ENCODE results near the gene CARS2.
A peak's percentile ranks its signal among the peaks of the same experiment; 100 is the strongest.

CARS2 gene

DNA sequence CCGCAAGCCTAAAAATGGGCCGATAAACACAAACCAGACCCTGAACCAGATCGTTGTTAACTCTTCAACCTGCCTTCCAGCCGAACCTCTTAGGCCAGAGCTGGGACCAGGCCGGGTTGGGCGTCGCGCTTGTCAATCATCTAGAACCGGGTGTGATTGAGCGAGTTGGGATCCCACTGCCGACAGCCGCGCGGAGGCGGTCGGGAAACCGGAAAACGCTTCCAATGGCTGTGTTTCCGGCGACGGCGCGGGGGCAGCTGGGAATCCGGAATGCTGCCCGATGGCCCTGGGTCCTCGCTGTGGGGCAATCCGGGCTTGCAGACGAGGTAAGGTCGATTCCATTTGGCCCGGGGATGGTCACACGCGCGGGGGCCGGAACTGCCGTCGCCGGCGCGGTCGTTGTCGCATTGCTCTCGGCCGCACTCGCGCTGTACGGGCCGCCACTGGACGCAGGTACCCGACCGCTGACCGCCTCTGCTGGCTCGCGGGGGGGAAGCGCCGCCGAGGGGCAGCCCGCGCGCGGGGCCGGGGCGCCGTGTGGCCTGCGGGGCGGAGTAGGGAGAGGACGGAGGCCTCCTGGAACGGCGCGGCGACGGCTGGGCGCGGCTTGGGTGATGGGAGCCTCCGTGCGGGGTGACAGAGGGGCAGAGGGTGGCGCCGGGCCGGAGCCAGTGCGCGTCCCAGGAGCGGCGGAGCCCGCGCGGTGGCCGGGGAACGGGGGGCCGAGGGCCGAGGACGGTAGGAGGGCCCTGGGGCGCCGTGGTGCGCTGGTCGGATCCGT is 90.4 kb downstream of the CARS2 start, which contains the start of gene NAXD:
NAXD (plus strand) TSS at position 224 of the 781 bp plus-strand sequence; CDS start at position 281, 57 bp downstream.
- Histone ChIP-seq H3K9ac (ENCODE audit: low read depth, low read length) (peak within 1 kb of the TSS; percentile 93), H3K36me3 (ENCODE audit: insufficient read depth, low read length) (peaks cover 4% of the 10 kb centered on the region; the same call in 1 of the 2 replicates), H3K27me3 (ENCODE audit: insufficient read depth, low read length, poor library complexity) (no peaks in the 10 kb centered on the region), H3K4me3 (ENCODE audit: low read depth in 1 of 2, low read length in 2 of 2) (peak within 1 kb of the TSS; percentile 87 to 97), H3K79me2 (ENCODE audit: insufficient read depth, low read length) (peaks cover 52% of the 10 kb centered on the region), H3K9me3 (ENCODE audit: insufficient read depth, low read length, severe bottlenecking) (no peaks in the 10 kb centered on the region), H2AFZ (ENCODE audit: low read depth, low read length) (peak within 1 kb of the TSS; percentile 96), H3K4me1 (ENCODE audit: insufficient read depth, low read length) (peaks cover 28% of the 10 kb centered on the region), H4K20me1 (ENCODE audit: insufficient read depth, low read length) (peaks cover 34% of the 10 kb centered on the region), H3K27ac (ENCODE audit: low read length) (peak within 1 kb of the TSS; percentile 81), H3K4me2 (ENCODE audit: insufficient read depth, low read length) (peak within 1 kb of the TSS; percentile 98)
- peak; percentile 94 for DNase-seq
- TF ChIP-seq, protein P1, sequence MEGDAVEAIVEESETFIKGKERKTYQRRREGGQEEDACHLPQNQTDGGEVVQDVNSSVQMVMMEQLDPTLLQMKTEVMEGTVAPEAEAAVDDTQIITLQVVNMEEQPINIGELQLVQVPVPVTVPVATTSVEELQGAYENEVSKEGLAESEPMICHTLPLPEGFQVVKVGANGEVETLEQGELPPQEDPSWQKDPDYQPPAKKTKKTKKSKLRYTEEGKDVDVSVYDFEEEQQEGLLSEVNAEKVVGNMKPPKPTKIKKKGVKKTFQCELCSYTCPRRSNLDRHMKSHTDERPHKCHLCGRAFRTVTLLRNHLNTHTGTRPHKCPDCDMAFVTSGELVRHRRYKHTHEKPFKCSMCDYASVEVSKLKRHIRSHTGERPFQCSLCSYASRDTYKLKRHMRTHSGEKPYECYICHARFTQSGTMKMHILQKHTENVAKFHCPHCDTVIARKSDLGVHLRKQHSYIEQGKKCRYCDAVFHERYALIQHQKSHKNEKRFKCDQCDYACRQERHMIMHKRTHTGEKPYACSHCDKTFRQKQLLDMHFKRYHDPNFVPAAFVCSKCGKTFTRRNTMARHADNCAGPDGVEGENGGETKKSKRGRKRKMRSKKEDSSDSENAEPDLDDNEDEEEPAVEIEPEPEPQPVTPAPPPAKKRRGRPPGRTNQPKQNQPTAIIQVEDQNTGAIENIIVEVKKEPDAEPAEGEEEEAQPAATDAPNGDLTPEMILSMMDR (IDR thresholded peaks at IDR 0.05; ENCODE audit: borderline replicate concordance, extremely low read depth, low read length, poor library complexity, severe bottlenecking): no peak
- no peak for TF ChIP-seq EZH2 (IDR thresholded peaks at IDR 0.05; ENCODE audit: borderline replicate concordance, low read depth, low read length, severe bottlenecking)
- peak; percentile 96 for ATAC-seq (ENCODE audit: insufficient read depth, low read depth)

DNA sequence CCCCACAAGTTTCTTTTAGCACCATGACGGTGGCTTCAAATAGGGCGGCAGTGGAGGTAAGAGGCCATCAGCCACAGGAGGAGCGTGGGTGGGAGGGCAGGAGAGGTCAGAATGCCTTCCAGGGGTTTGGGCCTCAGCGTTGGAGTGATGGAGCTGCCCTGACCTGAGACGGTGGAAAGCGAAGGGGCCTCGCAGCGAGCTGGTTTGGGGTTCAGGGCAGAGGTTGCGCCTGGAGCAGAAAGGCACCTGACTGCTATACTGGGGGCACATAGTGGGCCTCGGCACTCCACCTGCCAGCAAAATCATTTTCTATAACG is 91.0 kb downstream of the CARS2 start:
- H2AFZ ChIP-seq (ENCODE audit: low read depth, low read length): peak overlapping the region; percentile 96
- peaks cover 29% of the 10 kb centered on the region for H4K20me1 ChIP-seq (ENCODE audit: insufficient read depth, low read length)
- peak overlapping the region; percentile 98 for H3K4me2 ChIP-seq (ENCODE audit: insufficient read depth, low read length)
- no peak for DNase-seq
- TF ChIP-seq EZH2 (IDR thresholded peaks at IDR 0.05; ENCODE audit: borderline replicate concordance, low read depth, low read length, severe bottlenecking): no peak
- TF ChIP-seq, protein P1 (IDR thresholded peaks at IDR 0.05; ENCODE audit: borderline replicate concordance, extremely low read depth, low read length, poor library complexity, severe bottlenecking): no peak
- no peak for ATAC-seq (ENCODE audit: insufficient read depth, low read depth)
- H3K27ac ChIP-seq (ENCODE audit: low read length): peak overlapping the region; percentile 81
- peak overlapping the region in 1 of 2 experiments; percentile 97; a peak in 3 of 4 replicates for H3K4me3 ChIP-seq (ENCODE audit: low read depth in 1 of 2, low read length in 2 of 2)
- H3K4me1 ChIP-seq (ENCODE audit: insufficient read depth, low read length): peaks cover 28% of the 10 kb centered on the region
- no peaks in the 10 kb centered on the region for H3K27me3 ChIP-seq (ENCODE audit: insufficient read depth, low read length, poor library complexity)
- H3K9ac ChIP-seq (ENCODE audit: low read depth, low read length): peak overlapping the region; percentile 93
- H3K9me3 ChIP-seq (ENCODE audit: insufficient read depth, low read length, severe bottlenecking): no peaks in the 10 kb centered on the region
- H3K36me3 ChIP-seq (ENCODE audit: insufficient read depth, low read length): peaks cover 4% of the 10 kb centered on the region; the same call in 1 of the 2 replicates
- peaks cover 46% of the 10 kb centered on the region for H3K79me2 ChIP-seq (ENCODE audit: insufficient read depth, low read length)

DNA sequence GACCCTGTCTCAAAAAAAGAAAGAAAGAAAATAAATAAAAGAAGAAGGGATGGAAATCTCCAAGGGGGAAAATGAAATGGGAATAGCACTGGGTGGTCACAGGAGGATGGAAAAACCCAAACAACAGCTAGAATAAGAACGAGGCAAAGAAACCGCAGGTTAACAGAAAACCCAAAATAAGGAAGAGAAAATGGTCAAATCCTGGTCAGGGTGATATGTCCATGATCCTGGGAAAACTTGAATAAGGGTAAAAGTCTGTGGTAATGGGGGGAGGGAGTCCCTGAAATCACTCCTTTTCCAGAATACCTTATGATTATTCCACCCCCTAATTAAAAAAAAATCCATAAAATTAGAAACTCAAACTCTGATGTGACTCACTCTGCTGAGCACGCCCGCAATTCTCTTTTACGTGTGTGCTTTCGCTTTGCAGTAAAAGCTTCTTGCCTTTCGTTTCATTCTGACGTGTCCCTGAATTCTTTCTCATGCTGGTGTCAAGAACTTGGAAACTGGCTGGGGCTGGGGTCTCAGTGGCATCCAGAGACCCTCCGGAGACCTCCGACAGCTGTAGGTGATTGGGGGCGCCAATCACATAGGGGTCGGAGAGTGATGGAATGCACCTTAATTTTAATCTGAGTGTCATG is 94.8 kb downstream of the CARS2 start:
- Histone ChIP-seq H4K20me1 (ENCODE audit: insufficient read depth, low read length) (0 out of 2 replicates have a peak, but pooled peaks cover 2% of the 10 kb centered on the region), H3K9me3 (ENCODE audit: insufficient read depth, low read length, severe bottlenecking) (no peaks in the 10 kb centered on the region), H3K27me3 (ENCODE audit: insufficient read depth, low read length, poor library complexity) (no peaks in the 10 kb centered on the region), H3K4me2 (ENCODE audit: insufficient read depth, low read length) (no peak overlapping the region), H3K4me3 (ENCODE audit: low read depth in 1 of 2, low read length in 2 of 2) (no peak overlapping the region), H3K36me3 (ENCODE audit: insufficient read depth, low read length) (no peaks in the 10 kb centered on the region; the same call in 1 of the 2 replicates), H3K27ac (ENCODE audit: low read length) (no peak overlapping the region), H2AFZ (ENCODE audit: low read depth, low read length) (no peak overlapping the region), H3K79me2 (ENCODE audit: insufficient read depth, low read length) (peaks cover 7% of the 10 kb centered on the region), H3K4me1 (ENCODE audit: insufficient read depth, low read length) (peaks cover 10% of the 10 kb centered on the region), H3K9ac (ENCODE audit: low read depth, low read length) (no peak overlapping the region)
- no peak for TF ChIP-seq EZH2 (IDR thresholded peaks at IDR 0.05; ENCODE audit: borderline replicate concordance, low read depth, low read length, severe bottlenecking)
- TF ChIP-seq, protein P1 (IDR thresholded peaks at IDR 0.05; ENCODE audit: borderline replicate concordance, extremely low read depth, low read length, poor library complexity, severe bottlenecking): no peak
- ATAC-seq (ENCODE audit: insufficient read depth, low read depth) (no peak), DNase-seq (no peak)

Measured in DND-41 (cell line).